Activated naive CD4-positive, alpha-beta T cell treated with anti-CD3 and anti-CD28 coated beads, Interleukin-2, amount 10 ng/mL, durations not matched to agents 7 days and 5 days (primary cell): ENCODE data around the gene ITK.
"Not testable (repeated sequence)": the region's sequence is repeated elsewhere in the genome, so short reads cannot be mapped to it uniquely, and the experiment has no call there.

Experiments used
- CTCF ChIA-PET: fragments of 350-600 bp; sonication (Branson Sonifier 250); formaldehyde crosslinking; loops from one replicate; lab custom pipeline; 2021; ENCODE audit warnings: antibody characterized with exemption; lab: Charles Lee
- DNase-seq: peaks from one replicate; pipeline ENCODE4 v3.0.0-alpha.2; 2020
- H3K27ac Mint-ChIP-seq: one replicate; pipeline ENCODE4 v1.8.0; 2021; ENCODE audit warnings: mild to moderate bottlenecking, moderate library complexity, mixed read lengths
- H3K27me3 Mint-ChIP-seq: one replicate; pipeline ENCODE4 v1.8.0; 2021; ENCODE audit warnings: mild to moderate bottlenecking, mixed read lengths
- H3K36me3 Mint-ChIP-seq: one replicate; pipeline ENCODE4 v1.8.0; 2021; ENCODE audit warnings: mixed read lengths
- H3K4me1 Mint-ChIP-seq: one replicate; pipeline ENCODE4 v1.8.0; 2021; ENCODE audit warnings: mixed read lengths
- H3K4me3 Mint-ChIP-seq: one replicate; pipeline ENCODE4 v1.8.0; 2021; ENCODE audit warnings: mild to moderate bottlenecking, moderate library complexity, mixed read lengths
- H3K9me3 Mint-ChIP-seq: one replicate; pipeline ENCODE4 v1.8.0; 2021; ENCODE audit warnings: mixed read lengths

The ITK gene

DNA sequence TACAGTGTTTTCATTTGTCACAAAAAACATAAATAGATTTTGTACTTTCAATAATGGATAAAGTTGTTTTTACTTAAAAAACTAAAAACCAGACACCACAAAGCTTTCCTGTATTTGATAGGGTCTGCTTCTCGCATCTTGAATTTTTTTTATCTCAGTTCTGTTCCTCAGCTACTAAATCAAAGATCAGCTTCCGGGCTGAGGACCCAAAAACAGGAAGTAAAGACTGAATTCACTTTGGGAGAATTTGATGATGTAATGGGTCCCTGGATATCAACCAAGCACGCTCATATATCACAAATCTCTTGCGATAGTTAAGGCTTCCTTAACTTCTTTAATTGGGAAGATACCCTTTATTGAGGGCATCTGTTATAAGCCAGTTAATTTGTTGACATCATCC, 24.1 kb downstream of the ITK start:
- H3K36me3 Mint-ChIP-seq = peaks cover 79% of the 10 kb centered on the region

DNA sequence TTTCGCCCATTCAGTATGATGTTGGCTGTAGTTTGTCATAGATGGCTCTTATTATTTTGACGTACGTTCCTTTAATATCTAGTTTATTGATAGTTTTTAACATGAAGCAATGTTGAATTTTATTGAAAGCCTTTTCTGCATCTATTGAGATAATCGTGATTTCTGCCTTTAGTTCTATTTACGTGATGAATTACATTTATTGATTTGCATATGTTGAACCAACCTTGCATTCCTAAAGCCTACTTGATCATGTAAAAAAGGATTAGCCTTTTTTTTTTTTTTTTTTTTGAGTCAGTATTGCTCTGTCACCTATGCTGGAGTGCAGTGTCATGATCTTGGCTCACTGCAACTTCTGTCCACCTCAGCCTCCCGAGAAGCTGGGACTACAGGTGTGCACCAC, 25.1 kb downstream of the ITK start:
- Mint-ChIP-seq H3K27ac (peak overlapping the region; percentile 69), H3K4me3 (no peak overlapping the region), H3K9me3 (no peaks in the 10 kb centered on the region), H3K4me1 (peaks cover 93% of the 10 kb centered on the region), H3K27me3 (no peaks in the 10 kb centered on the region), H3K36me3 (peaks cover 79% of the 10 kb centered on the region)
- DNase-seq = no peak
- CTCF ChIA-PET = interaction anchor here (0.6 to 1.6 kb wide), 3 partner anchors 9 to 71 kb away, joined by 4 to 8 read pairs (median 5); no protein-coding TSS in a partner anchor

More for the DNA sequence above, 24.1 kb downstream of the ITK start:
- no peaks in the 10 kb centered on the region for H3K27me3 Mint-ChIP-seq
- DNase-seq = no peak
- H3K27ac Mint-ChIP-seq = peak overlapping the region; percentile 93
- H3K4me1 Mint-ChIP-seq = peaks cover 94% of the 10 kb centered on the region
- peak overlapping the region; percentile 21 for H3K4me3 Mint-ChIP-seq
- CTCF ChIA-PET = interaction anchor here (0.7 to 1.6 kb wide), 4 partner anchors 10 to 55 kb away, joined by 3 to 8 read pairs (median 4); no protein-coding TSS in a partner anchor
- no peaks in the 10 kb centered on the region for H3K9me3 Mint-ChIP-seq

GRCh38 chr5:157210652-157211051, 30.0 kb downstream of the ITK start:
- DNase-seq, H3K9me3 Mint-ChIP-seq, H3K4me3 Mint-ChIP-seq, H3K27me3 Mint-ChIP-seq, CTCF ChIA-PET: not testable (repeated sequence)
- Mint-ChIP-seq H3K36me3 (peaks cover 95% of the 10 kb centered on the region), H3K4me1 (peaks cover 97% of the 10 kb centered on the region), H3K27ac (peak overlapping the region; percentile 75)

GRCh38 chr5:157212307-157212706, 31.7 kb downstream of the ITK start:
- DNase-seq = no peak
- peaks cover 98% of the 10 kb centered on the region for H3K36me3 Mint-ChIP-seq
- H3K27me3 Mint-ChIP-seq = no peaks in the 10 kb centered on the region
- CTCF ChIA-PET = interaction anchor here (1.2 to 1.5 kb wide), 2 partner anchors 9 kb away, joined by 4 read pairs; no protein-coding TSS in a partner anchor
- peaks cover 99% of the 10 kb centered on the region for H3K4me1 Mint-ChIP-seq
- peak overlapping the region; percentile 2 for H3K4me3 Mint-ChIP-seq
- no peaks in the 10 kb centered on the region for H3K9me3 Mint-ChIP-seq
- H3K27ac Mint-ChIP-seq = peak overlapping the region; percentile 94

DNA sequence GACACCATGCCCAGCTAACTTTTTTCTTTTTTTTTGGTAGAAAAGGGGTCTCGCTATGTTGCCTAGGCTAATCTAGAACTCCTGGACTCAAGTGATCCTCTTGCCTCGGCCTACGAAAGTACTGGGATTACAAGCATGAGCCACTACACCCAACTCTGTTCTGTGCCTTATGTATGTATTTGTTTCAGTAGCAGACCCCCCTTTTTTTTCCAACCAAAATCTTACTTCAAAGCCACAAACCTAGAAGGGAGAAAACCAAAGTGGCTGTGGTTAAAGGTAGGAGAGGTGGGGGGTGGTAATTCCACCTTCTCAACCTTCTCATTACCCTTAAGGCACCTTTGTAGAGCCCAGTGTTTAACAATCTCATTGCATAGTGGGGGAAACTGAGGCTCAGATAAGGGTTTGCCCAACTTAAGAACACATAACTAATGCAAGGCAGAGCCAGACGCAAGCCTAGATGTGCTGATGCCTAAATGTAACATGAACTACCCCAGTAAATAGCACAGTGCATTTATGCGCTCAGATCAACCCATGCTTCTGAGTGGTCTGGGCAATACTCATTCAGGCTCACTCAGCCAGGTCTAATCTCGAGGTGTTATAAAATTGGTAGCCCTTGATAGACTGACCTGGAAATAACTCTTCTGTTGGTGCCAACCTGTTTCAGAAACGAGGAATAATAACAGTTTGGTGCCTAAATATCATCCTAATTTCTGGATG, 33.0 kb downstream of the ITK start:
- no peak for DNase-seq
- Mint-ChIP-seq H3K27me3 (no peaks in the 10 kb centered on the region), H3K9me3 (no peaks in the 10 kb centered on the region), H3K4me3 (peak overlapping the region; percentile 35), H3K4me1 (peaks cover 99% of the 10 kb centered on the region), H3K27ac (peak overlapping the region; percentile 94), H3K36me3 (peaks cover 98% of the 10 kb centered on the region)
- CTCF ChIA-PET = interaction anchor here (0.8 kb wide), 1 partner anchor 9 kb away, joined by 4 read pairs; no protein-coding TSS in a partner anchor

DNA sequence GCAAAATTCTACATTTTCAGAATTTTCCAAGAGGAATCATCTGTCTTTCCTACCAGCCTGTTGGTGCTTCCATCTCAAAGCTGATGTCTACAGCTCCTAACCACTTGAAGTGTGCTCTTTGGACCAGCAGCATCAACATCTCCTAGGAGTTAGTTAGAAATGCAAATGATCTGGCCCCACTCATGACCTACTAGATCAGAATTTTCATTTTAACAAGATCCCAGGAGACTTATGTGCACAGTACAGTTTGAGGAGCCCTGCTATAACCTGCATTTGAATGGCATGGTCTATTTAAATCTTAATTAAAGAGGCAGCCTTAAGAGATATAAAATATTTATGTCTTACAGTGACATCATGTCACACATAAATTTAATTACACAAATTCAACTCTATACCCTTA, 33.8 kb downstream of the ITK start:
- Mint-ChIP-seq H3K36me3 (peaks cover 96% of the 10 kb centered on the region), H3K9me3 (no peaks in the 10 kb centered on the region), H3K4me3 (peak overlapping the region; percentile 26), H3K4me1 (peaks cover 99% of the 10 kb centered on the region), H3K27ac (peak overlapping the region; percentile 94), H3K27me3 (no peaks in the 10 kb centered on the region)
- CTCF ChIA-PET = interaction anchor here (0.8 to 6.3 kb wide), 2 partner anchors 9 to 65 kb away, joined by 4 to 36 read pairs; no protein-coding TSS in a partner anchor
- DNase-seq = no peak

DNA sequence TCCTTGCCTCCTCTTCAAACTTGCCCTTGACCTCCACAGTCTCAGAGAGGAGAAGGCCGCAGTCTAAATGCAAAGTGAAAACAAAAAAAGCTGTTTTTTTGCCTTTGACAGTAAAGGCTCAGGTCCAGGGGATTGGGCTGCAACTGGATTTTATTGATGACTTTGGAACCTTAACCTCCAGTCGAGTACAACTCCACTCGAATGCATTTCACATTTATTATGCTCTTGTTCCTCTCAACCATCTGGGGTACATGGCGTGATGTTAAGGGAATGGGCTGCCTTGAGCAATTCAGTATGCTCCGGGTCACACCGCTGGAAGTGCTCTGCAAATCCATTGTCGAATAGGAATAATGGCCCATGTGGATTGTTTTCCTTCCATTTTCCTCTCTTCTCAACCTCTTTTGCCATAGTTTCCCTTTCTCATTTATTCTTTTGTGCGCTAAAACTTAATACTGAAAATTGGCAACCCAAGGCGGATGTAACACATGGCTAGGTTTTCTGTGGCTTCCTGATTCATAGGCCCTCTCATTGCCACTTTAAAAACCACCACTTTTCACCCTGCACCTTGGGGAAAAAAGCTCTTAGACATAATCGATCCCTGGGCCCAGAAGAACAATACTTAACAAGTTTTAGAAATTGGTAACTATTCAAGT, 34.3 kb downstream of the ITK start:
- Mint-ChIP-seq H3K9me3 (no peaks in the 10 kb centered on the region), H3K4me3 (peak overlapping the region; percentile 54), H3K4me1 (peaks cover 99% of the 10 kb centered on the region), H3K27ac (peak overlapping the region; percentile 94), H3K27me3 (no peaks in the 10 kb centered on the region), H3K36me3 (peaks cover 96% of the 10 kb centered on the region)
- peak; percentile 49 for DNase-seq
- CTCF ChIA-PET = interaction anchor here (0.8 to 6.3 kb wide), 4 partner anchors 10 to 66 kb away, joined by 4 to 36 read pairs (median 9); no protein-coding TSS in a partner anchor

DNA sequence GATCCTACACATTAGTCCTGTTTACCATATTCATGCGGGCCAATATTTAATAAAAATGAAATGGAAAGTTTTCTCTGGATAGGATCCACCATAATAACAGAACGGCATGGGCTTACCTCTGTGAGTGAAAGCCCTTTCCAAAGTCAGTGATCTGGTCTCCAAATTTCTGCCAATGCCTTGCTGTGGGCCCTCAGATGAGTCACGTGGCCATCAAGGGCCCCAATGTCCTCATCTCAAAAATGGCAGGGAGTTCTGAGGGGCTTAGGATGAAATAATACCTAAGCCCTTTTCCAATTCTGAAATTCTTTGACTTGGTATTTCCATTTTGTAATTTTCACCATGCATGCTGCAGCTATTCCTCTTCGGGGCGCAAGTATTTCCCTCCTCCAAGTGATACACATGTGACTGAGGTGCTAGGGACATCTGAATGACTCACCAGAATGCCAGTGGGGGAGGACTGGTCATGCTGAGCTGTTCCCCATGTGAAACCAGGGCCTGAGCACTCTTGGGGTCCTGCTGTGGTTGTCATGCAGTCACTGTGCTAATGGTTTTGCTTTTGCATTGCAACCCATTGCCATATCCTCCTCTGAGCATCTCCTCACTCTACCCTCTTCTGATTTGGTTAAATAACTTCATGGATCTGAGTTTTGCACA, 35.0 kb downstream of the ITK start:
- peak overlapping the region; percentile 94 for H3K27ac Mint-ChIP-seq
- H3K4me1 Mint-ChIP-seq = peaks cover 100% of the 10 kb centered on the region
- peaks cover 98% of the 10 kb centered on the region for H3K36me3 Mint-ChIP-seq
- CTCF ChIA-PET = interaction anchor here (2.9 to 6.3 kb wide), 3 partner anchors 11 to 66 kb away, joined by 8 to 36 read pairs (median 10); no protein-coding TSS in a partner anchor
- no peaks in the 10 kb centered on the region for H3K27me3 Mint-ChIP-seq
- H3K9me3 Mint-ChIP-seq = no peaks in the 10 kb centered on the region
- H3K4me3 Mint-ChIP-seq = peak overlapping the region; percentile 54
- DNase-seq = no peak

DNA sequence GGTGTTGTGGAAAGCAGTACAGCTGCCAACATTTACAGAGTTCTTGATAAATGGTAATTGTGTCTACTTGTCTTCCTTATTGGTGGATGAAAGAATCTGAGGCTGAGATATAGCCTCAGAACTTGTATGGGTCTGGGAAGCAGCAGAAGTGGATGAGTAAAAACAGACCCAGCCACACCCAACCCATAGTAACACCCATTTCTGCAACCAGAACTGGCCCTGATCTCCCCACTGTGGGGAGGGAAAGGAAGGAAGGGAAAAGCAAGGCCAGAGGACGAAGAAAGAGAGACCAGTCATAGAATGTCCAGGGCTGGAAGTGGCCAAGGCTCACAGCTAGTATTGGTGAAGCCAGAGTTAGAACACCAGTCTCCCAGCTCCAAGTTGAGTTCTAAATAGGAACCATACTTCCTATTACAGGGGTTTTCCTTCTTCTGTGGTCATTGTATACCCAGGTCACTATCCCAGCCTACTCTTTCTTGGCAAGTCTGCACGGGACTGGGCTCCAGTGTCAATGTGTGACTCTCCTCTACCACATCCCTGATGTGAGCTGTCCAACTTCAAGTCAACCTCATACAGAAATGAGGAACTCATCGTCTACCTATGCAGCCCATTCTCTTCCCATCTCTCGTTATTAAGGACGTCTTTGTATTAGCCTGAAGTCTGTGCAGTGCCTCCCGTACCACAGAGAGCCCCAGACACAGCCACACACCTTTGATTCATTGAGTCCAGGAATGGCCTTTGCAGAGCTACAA, 35.9 kb downstream of the ITK start:
- CTCF ChIA-PET = interaction anchor here (1.0 to 6.3 kb wide), 5 partner anchors 12 to 67 kb away, joined by 3 to 36 read pairs (median 8); no protein-coding TSS in a partner anchor
- Mint-ChIP-seq H3K27me3 (no peaks in the 10 kb centered on the region), H3K27ac (peak overlapping the region; percentile 94), H3K9me3 (no peaks in the 10 kb centered on the region), H3K36me3 (peaks cover 95% of the 10 kb centered on the region), H3K4me3 (peak overlapping the region; percentile 54), H3K4me1 (peaks cover 99% of the 10 kb centered on the region)
- DNase-seq = no peak

- H3K9me3 Mint-ChIP-seq = no peaks in the 10 kb centered on the region
- peak; percentile 68 for DNase-seq
- CTCF ChIA-PET = interaction anchor here (0.6 to 6.3 kb wide), 9 partner anchors 9 to 114 kb away, joined by 3 to 36 read pairs (median 4); no protein-coding TSS in a partner anchor
- H3K27ac Mint-ChIP-seq = peak overlapping the region; percentile 94
- H3K4me3 Mint-ChIP-seq = peak overlapping the region; percentile 54
- H3K4me1 Mint-ChIP-seq = peaks cover 99% of the 10 kb centered on the region
- H3K36me3 Mint-ChIP-seq = peaks cover 95% of the 10 kb centered on the region
- no peaks in the 10 kb centered on the region for H3K27me3 Mint-ChIP-seq
These were observed 36.8 kb downstream of the ITK start for GRCh38 chr5:157217289-157218024.

GRCh38 chr5:157219491-157220271, 39.0 kb downstream of the ITK start:
- DNase-seq = peak; percentile 39
- Mint-ChIP-seq H3K36me3 (peaks cover 91% of the 10 kb centered on the region), H3K27me3 (no peaks in the 10 kb centered on the region), H3K4me1 (peaks cover 95% of the 10 kb centered on the region), H3K27ac (peak overlapping the region; percentile 94), H3K9me3 (no peaks in the 10 kb centered on the region), H3K4me3 (peak overlapping the region; percentile 56)
- CTCF ChIA-PET = interaction anchor here (1.1 to 6.3 kb wide), 3 partner anchors 33 to 70 kb away, joined by 6 to 36 read pairs (median 7); partner anchors contain the start of gene ITK

GRCh38 chr5:157221959-157222358, 41.3 kb downstream of the ITK start:
- Mint-ChIP-seq H3K4me3 (peak overlapping the region; percentile 78), H3K9me3 (no peaks in the 10 kb centered on the region), H3K27ac (peak overlapping the region; percentile 98), H3K27me3 (no peaks in the 10 kb centered on the region), H3K36me3 (peaks cover 91% of the 10 kb centered on the region), H3K4me1 (peaks cover 95% of the 10 kb centered on the region)
- no peak for DNase-seq
- CTCF ChIA-PET = interaction anchor here (0.6 to 1.0 kb wide), 2 partner anchors 10 to 72 kb away, joined by 4 read pairs; no protein-coding TSS in a partner anchor
